MM.1S (cell line): ENCODE results near the gene ASIC5.

Experiments used
- DNase-seq: peaks from one replicate; pipeline ENCODE4 v3.0.0-alpha.2; 2015
- H2AFZ ChIP-seq: fragments of 300-600 bp; sonication (generic); 2 replicates; pipeline ENCODE4 v1.6.0; 2016; ENCODE audit warnings: antibody characterized with exemption, low read length
- H3F3A ChIP-seq: fragments of 300-600 bp; sonication (generic); 2 replicates; pipeline ENCODE4 v1.6.1; 2016; ENCODE audit warnings: mild to moderate bottlenecking, antibody characterized with exemption, low read length, moderate library complexity, mixed read lengths; ENCODE audit not compliant: insufficient read depth
- H3K27ac ChIP-seq: fragments of 300-600 bp; sonication (generic); 2 replicates; pipeline ENCODE4 v1.5.1; 2016; ENCODE audit warnings: mild to moderate bottlenecking, low read length
- H3K27me3 ChIP-seq: fragments of 300-600 bp; sonication (generic); replicated peaks from 2 replicates; pipeline ENCODE4 v1.6.0; 2016; ENCODE audit warnings: low read length; ENCODE audit not compliant: insufficient read depth
- H3K36me3 ChIP-seq: fragments of 300-600 bp; sonication (generic); replicated peaks from 2 replicates; pipeline ENCODE4 v1.6.1; 2016; ENCODE audit warnings: mild to moderate bottlenecking, low read length, mixed read lengths; ENCODE audit not compliant: insufficient read depth
- H3K4me1 ChIP-seq: fragments of 300-600 bp; sonication (generic); 2 replicates; pipeline ENCODE4 v1.6.1; 2016; ENCODE audit warnings: low read length, mixed read lengths
- H3K4me2 ChIP-seq: fragments of 300-600 bp; sonication (generic); 2 replicates; pipeline ENCODE4 v1.6.0; 2016; ENCODE audit warnings: low read depth, low read length
- H3K4me3 ChIP-seq: fragments of 300-600 bp; sonication (generic); 2 replicates; pipeline ENCODE4 v1.5.1; 2016; ENCODE audit warnings: low read length, mixed read lengths
- H3K79me2 ChIP-seq: fragments of 300-600 bp; sonication (generic); 2 replicates; pipeline ENCODE4 v1.6.1; 2016; ENCODE audit warnings: mixed run types, low read length, mixed read lengths
- H3K9ac ChIP-seq: fragments of 300-600 bp; sonication (generic); 2 replicates; pipeline ENCODE4 v1.6.1; 2016; ENCODE audit warnings: low read length, mixed read lengths
- H3K9me2 ChIP-seq: fragments of 300-600 bp; sonication (generic); replicated peaks from 2 replicates; pipeline ENCODE4 v1.6.1; 2016; ENCODE audit warnings: mild to moderate bottlenecking, low read length, mixed read lengths; ENCODE audit not compliant: insufficient read depth
- H3K9me3 ChIP-seq: fragments of 300-600 bp; sonication (generic); replicated peaks from 2 replicates; pipeline ENCODE4 v1.6.1; 2016; ENCODE audit warnings: mild to moderate bottlenecking, low read length, mixed read lengths; ENCODE audit not compliant: insufficient read depth
- H4K20me1 ChIP-seq: fragments of 300-600 bp; sonication (generic); 2 replicates; pipeline ENCODE4 v1.6.1; 2016; ENCODE audit warnings: mild to moderate bottlenecking, low read length, moderate library complexity, mixed read lengths; ENCODE audit not compliant: insufficient read depth
- CTCF ChIP-seq: fragments of 300-600 bp; sonication (generic); IDR thresholded peaks from 2 replicates; pipeline ENCODE4 v1.5.1; 2016; ENCODE audit warnings: antibody characterized with exemption, low read length, mixed read lengths
- EZH2 ChIP-seq: fragments of 300-600 bp; sonication (generic); optimal IDR thresholded peaks from 2 replicates; pipeline ENCODE3; 2017; ENCODE audit warnings: low read depth, mild to moderate bottlenecking, antibody characterized with exemption, low read length, mixed read lengths
- EZH2phosphoT487 ChIP-seq: fragments of 300-600 bp; sonication (generic); IDR thresholded peaks from 2 replicates; pipeline ENCODE4 v1.6.1; 2018; ENCODE audit warnings: antibody characterized with exemption, low read length

The ASIC5 gene

GRCh38 chr4:155883895-155884294, 17.8 kb upstream of the ASIC5 start:
- H3K9ac ChIP-seq, result no peak overlapping the region
- peaks cover 3% of the 10 kb centered on the region; the same call in 1 of the 2 replicates for H3K4me1 ChIP-seq
- no peak overlapping the region for H2AFZ ChIP-seq
- peaks cover 6% of the 10 kb centered on the region for H3F3A ChIP-seq
- H3K9me2 ChIP-seq, result no peaks in the 10 kb centered on the region
- no peak overlapping the region for H3K27ac ChIP-seq
- H3K4me3 ChIP-seq, result no peak overlapping the region
- DNase-seq, result no peak
- H3K9me3 ChIP-seq, result no peaks in the 10 kb centered on the region
- no peaks in the 10 kb centered on the region for H3K27me3 ChIP-seq
- H4K20me1 ChIP-seq, result no peaks in the 10 kb centered on the region
- no peaks in the 10 kb centered on the region for H3K36me3 ChIP-seq
- no peak overlapping the region for H3K4me2 ChIP-seq
- TF ChIP-seq EZH2, result no peak
- no peak for TF ChIP-seq EZH2phosphoT487
- TF ChIP-seq CTCF, result no peak
- no peaks in the 10 kb centered on the region for H3K79me2 ChIP-seq

- no peaks in the 10 kb centered on the region for H3K27me3 ChIP-seq
- peak overlapping the region; percentile 23 for H3K4me3 ChIP-seq
- peak; percentile 67 for DNase-seq
- H3K9me3 ChIP-seq, result no peaks in the 10 kb centered on the region
- H3K27ac ChIP-seq, result peak overlapping the region; percentile 55
- peak overlapping the region; percentile 57 for H3K4me2 ChIP-seq
- no peaks in the 10 kb centered on the region for H3K36me3 ChIP-seq
- peaks cover 3% of the 10 kb centered on the region; the same call in 1 of the 2 replicates for H3K4me1 ChIP-seq
- no peak overlapping the region; the same call in 1 of the 2 replicates for H3K9ac ChIP-seq
- H3K79me2 ChIP-seq, result no peaks in the 10 kb centered on the region
- H2AFZ ChIP-seq, result peak overlapping the region; percentile 15
- H3F3A ChIP-seq, result peaks cover 6% of the 10 kb centered on the region
- H4K20me1 ChIP-seq, result no peaks in the 10 kb centered on the region
- no peaks in the 10 kb centered on the region for H3K9me2 ChIP-seq
- no peak for TF ChIP-seq EZH2phosphoT487
- no peak for TF ChIP-seq EZH2
- TF ChIP-seq CTCF, result no peak
These were observed 15.5 kb upstream of the ASIC5 start for GRCh38 chr4:155881555-155881954.

GRCh38 chr4:155879767-155880166, 13.7 kb upstream of the ASIC5 start:
- TF ChIP-seq EZH2 (no peak), CTCF (no peak), EZH2phosphoT487 (no peak)

More at GRCh38 chr4:155879767-155880166, 13.7 kb upstream of the ASIC5 start:
- Histone ChIP-seq H4K20me1 (no peaks in the 10 kb centered on the region), H3K79me2 (no peaks in the 10 kb centered on the region), H3K4me3 (no peak overlapping the region), H3K27me3 (no peaks in the 10 kb centered on the region), H2AFZ (no peak overlapping the region), H3K27ac (no peak overlapping the region), H3K4me1 (peaks cover 3% of the 10 kb centered on the region; the same call in 1 of the 2 replicates), H3K9me3 (no peaks in the 10 kb centered on the region), H3K4me2 (no peak overlapping the region), H3K9me2 (no peaks in the 10 kb centered on the region), H3K36me3 (no peaks in the 10 kb centered on the region), H3F3A (peaks cover 6% of the 10 kb centered on the region), H3K9ac (no peak overlapping the region)
- DNase-seq, result no peak
